HT-29 (cell line): ENCODE data around the gene PTPN6. TPM values are rescaled to one million over a fixed set of nuclear protein-coding genes. Genes with fewer than 3 reads are reported as not detected.
"Not testable (repeated sequence)": the region's sequence is repeated elsewhere in the genome, so short reads cannot be mapped to it uniquely, and the experiment has no call there.

Experiments
- DNase-seq: peaks from one replicate; pipeline ENCODE4 v3.0.0-alpha.2; 2015; ENCODE audit warnings: low spot score
- total RNA-seq: library from RNA; depleted of rRNA; stranded (reverse); fragments of >200 nt; shearing (Covaris generic); gene quantifications from 2 replicates; pipeline ENCODE4 v1.2.3, GENCODE V29; 2014; rRNA removed

The PTPN6 gene
- total RNA-seq = 29.2 and 35.2 TPM in 2 replicates

DNA sequence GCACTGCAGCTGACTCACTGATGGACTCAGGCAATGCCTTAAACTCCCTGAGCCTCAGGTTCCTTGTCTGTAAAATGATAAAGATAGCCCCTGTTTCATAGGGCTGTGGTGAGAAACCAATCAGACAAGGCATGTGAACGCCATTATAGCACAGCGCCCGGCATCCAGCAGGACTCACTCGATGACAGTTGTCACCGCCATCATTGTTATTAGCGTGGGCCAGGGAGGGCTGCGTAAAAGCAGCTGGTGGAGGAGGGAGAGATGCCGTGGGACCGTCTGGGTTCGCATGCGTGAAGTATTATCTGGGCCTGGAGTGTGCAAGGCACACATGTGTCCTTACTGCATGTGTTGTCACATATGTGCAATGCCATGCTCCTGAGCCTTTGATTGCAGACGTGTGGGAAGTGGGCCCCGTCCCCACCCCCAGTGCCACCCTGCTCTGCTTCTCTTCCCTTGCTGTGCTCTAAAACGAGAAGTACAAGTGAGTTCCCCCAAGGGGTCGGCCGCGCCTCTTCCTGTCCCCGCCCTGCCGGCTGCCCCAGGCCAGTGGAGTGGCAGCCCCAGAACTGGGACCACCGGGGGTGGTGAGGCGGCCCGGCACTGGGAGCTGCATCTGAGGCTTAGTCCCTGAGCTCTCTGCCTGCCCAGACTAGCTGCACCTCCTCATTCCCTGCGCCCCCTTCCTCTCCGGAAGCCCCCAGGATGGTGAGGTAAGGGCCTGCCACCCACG lies at the start of gene PTPN6:
PTPN6 (plus strand) TSS at position 546 of the 730 bp plus-strand sequence; CDS start at position 703, 157 bp downstream.
- DNase-seq = no peak

DNA sequence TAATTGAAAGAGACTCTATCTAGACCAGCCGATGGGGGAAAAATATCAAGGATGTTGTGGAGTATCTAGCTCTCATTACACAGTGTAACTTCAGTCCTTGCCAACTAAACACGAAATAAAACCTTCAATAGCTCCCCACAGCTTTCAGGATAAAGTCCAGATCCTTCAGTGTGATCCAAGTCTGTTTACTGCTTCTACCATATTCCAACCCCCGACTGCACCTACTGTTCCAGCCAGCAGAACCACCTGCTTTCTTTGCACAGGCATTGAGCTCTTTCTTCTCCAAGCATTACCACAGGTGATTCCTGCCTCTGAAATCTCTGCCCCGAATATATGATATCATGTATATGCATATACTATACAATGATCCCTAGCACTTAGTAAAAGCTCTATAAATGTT lies 48.7 kb upstream of the PTPN6 start:
- no peak for DNase-seq

DNA sequence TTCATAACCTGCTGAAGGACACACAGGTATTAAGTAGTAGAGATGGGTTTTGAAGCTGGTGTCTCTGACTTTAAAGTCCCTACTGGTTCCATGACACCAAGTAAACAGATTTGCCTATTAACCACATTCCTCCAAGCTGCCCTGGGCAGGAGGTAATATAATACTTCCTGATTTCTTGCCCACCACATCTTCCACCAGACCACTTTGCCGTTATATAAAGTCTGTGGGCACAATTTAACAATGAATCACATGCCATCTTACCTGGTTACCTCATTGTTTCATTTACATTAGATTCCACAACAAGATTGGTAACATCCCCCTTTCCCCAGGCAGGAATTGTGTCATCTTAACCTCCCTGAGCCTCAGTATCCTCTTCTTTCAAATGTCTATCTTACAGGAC lies 47.4 kb upstream of the PTPN6 start:
- no peak for DNase-seq

DNA sequence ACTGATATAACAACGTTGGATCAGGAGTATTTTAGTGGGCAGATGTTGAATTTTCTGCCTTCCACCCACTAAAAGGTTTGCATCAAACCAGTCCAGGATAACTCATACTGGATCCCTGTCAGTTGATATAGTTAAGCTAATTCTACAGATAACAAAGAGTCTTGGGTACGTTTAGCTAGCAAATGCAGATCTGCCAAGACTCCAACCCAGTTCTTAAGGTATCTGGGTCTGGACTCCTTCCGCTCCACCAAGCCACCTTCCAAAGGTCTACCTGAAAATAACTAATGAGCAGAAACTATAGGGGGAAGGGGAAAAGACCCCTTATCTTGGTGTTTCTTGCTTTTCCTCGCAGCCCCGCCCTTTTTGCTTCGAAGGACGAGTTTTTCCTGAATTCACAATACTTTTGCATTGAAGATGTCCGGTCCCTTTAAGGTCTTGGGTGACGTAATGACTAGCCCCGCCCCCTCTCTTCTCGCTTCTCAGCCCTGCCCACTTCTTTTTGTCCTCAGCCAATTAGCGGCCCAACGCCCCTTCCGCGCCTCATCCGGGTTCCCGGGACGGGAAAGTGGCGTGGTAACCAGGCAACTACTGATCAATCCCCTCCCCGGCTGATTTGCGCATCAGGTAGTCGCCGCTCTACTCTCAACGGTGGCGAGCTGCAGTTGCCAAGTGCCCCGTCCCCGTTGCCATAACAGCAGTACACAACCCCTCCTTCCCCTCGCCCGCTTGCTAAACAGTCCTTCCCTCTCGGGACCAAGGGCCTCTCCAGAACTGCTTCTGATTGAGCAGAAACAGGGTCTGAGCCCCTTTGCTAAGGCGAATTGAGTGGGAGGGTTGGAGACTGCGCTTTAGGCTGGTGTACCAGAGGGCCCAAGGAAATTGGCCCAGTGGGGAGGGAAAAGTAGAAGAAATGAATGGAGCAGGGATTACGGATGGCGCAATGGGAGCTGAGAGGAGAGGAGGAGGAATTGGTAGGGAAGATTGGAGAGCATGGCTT lies 46.6 kb upstream of the PTPN6 start, which contains the start of gene LRRC23:
LRRC23 (plus strand) TSS at position 543 of the 997 bp plus-strand sequence. CDS start 812 bp downstream, outside the sequence.
- peak; percentile 97 for DNase-seq

DNA sequence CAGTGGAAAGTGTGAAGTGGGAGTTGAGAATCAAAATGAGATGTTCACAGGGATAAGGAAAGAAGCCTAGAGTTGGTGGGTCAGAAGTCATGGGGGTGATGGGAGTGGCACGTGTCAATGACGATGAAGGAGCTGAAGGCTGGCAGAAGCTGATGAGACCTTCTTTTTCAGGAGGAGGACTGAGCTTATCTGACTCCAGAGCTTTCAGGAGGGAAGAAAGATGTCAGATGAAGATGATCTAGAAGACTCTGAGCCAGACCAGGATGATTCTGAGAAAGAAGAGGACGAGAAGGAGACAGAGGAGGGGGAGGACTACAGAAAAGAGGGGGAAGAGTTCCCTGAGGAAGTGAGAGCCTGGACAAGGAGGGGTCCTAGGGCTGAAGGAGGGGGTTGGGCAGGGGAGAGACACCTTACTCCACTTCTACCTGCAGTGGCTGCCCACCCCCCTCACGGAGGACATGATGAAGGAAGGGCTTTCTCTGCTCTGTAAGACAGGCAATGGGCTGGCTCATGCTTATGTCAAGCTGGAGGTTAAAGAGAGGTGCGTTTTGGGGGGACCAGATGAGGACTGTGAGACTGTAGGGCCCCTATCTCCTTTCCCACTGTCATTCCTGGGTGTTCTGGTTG lies 45.6 kb upstream of the PTPN6 start:
- no peak for DNase-seq

DNA sequence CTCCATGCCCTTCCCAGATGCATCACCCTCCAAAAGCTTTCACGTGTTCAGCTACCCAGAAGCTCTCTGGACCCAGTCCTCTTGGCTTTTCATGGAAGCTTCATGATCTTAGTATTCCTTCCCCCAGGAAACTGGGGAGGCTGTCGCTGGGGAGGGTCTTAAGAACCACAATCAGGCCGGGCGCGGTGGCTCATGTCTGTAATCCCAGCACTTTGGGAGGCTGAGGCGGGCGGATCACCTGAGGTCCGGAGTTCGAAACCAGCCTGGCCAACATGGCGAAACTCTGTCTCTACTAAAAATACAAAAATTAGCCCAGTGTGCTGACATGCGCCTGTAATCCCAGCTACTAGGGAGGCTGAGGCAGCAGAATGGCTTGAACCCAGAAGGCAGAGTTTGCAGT lies 43.0 kb upstream of the PTPN6 start:
- DNase-seq = not testable (repeated sequence)

DNA sequence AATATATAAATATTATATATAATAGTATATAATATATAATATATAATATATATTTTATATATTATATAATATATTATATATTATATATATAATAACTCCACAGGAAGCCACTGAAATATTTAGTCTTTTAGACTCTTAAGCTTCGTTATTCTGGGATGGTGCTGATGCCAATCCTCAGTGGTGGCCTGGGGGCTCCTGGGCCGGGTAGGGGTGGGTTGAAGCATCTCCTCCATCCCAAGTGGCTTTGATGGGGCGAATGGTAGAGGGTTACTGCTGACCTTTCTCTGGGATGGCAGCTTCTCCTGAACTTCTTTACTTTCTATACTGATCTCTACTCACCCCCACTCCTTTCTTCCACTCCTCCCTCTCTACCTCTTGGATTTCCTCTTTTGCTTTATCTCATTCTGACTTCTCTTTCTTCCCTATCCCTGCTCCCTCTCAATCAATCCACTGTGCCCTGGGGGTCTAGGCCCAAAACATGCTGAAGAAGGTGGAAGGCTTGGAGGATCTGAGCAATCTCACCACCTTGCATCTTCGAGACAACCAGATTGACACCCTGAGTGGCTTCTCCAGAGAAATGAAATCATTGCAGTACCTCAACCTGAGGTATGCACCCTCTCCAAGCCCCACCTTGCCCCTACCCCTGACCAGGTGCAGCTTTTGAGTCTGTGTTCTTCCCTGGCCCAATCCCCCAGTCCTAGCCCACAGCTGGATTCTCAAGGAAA lies 41.6 kb upstream of the PTPN6 start:
- DNase-seq = no peak

DNA sequence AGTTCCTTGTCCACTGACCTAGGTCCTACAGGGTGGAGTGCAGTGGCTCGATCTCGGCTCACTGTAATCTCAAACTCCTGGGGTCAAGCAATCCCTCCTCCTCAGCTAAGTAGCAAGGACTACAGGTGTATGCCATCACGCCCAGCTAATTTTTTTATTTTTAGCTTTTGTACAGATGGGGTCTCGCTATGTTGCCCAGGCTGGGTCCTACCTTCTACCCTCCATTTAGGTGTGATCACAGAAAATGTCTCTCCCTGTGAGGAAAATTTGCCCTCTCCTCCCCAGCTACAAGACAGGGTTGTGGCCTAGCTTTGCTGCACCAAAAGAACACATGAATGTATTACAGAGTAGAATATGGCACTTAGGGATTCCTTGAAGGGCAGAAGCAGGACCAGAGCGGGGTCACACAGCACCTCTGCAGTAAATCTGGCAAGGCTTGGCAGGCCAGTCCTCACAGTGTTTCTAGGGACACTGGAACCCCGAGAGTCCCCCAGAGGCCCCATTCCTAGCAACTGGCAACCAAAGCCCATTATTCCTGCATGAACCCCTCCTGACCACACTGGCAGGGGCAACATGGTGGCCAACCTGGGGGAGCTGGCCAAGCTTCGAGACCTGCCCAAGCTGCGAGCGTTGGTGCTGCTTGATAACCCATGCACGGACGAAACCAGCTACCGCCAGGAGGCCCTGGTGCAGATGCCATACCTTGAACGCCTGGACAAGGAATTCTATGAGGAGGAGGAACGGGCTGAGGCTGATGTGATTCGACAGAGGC lies 38.8 kb upstream of the PTPN6 start:
- DNase-seq = no peak

DNA sequence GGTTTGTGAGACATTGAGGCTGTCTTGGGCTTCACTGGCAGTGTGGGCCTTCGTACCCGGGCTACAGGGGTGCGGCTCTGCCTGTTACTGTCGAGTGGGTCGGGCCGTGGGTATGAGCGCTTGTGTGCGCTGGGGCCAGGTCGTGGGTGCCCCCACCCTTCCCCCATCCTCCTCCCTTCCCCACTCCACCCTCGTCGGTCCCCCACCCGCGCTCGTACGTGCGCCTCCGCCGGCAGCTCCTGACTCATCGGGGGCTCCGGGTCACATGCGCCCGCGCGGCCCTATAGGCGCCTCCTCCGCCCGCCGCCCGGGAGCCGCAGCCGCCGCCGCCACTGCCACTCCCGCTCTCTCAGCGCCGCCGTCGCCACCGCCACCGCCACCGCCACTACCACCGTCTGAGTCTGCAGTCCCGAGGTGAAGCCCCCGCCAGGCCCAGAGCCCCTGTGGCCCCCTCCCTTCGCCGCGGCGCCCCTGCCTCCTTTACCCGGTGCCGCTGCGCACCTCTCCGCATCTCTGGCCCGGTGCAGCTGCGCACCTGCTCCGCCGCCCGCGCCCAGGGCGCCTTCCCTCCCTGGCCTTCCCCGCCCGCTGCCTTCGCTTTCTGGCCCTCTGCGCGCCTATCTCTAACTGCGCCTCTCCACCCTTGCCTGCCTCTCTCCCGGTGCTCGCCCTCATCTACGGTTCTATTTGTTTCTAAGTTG lies 36.8 kb upstream of the PTPN6 start, which contains the start of gene ENO2:
ENO2 (plus strand) TSS at position 335 of the 701 bp plus-strand sequence. CDS start 1,253 bp downstream, outside the sequence.
- peak; percentile 48 for DNase-seq

DNA sequence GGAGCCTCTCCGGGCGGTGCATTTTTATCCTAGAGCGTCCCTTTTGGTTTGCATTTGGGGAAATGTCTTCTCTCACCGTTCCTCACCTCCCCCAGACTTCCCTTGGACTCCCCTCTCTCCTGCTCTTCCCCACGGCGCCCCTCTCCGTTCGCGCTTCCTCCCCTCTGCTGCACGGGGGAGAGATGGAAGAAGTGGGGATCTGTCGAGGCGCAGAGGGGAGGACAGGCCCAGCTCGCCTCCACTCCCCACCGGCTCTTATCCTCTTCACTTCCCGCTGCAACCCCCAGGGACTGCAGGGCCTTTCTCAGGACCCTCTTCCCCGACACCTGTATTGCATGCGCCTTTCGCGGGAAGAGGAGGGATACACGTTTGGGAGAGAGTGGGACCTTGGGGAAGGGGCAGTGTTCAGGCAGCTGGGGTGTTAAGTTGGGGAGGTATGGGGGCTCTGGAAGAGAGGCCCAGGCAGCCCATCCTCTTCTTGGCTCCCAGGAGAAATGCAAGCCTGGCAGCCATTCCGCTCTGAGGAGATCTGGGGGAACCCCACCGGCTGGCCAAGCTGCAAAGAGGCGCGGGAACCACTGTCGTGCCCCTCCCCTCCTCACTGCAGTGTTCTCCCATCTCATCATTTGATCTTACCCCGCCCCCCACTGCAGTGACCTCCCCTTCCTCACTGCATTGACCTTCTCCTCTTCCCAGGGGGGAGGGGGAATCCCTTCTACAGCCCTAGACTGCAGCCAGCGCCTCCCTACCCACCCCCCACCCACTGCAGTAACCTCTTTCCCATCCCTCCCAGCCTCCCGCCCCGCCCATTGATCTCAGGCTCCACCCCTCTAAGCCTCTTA lies 36.0 kb upstream of the PTPN6 start:
- no peak for DNase-seq

DNA sequence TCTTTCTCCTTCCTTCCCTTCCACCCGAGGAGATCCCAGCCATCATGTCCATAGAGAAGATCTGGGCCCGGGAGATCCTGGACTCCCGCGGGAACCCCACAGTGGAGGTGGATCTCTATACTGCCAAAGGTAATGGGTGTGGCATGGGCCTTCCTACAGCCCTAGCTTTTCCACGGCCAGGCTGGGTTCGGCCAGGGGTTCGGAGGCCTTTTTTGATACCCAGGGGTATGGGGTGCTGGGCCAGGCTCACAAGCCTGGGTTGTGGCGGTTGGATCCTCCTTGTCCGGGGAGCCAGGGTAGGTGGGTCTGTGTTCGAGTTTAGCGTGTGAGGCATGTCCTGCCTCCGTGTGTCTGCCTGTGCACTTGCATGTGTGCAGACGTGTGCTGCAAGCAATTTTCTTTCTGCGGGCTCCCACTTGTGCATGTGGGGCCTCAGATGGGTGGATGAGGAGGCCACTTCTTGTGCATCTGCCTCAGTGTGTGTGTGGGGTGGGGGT lies 35.3 kb upstream of the PTPN6 start:
- no peak for DNase-seq

DNA sequence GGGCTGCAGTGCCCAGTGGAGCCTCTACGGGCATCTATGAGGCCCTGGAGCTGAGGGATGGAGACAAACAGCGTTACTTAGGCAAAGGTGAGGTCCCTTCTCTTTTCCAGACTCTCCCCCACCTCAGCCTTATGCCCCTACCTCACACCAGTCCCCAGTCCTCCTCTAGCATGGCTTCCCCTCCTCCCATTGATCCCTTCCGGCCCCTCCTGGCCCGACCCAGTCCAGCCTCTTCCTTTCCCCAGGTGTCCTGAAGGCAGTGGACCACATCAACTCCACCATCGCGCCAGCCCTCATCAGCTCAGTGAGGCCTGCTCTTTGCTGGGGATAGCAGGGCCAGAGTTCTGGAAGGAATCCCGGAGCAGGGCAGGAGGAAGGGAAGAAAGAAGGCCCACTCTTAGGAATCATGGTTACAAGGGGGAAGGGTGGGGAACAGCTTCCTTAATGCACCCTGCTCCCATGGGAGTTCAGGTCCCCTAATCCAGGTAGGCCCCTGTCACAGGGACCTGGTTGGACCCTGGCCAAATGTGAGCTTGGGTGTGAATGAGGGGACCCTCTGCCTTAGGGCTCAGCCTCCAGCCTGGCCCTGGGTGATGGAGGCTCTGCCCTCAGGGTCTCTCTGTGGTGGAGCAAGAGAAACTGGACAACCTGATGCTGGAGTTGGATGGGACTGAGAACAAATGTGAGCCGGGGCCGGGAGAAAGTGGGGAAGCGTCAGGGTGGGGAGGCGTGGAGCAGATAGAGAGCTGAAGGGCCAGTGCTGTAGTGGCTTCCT lies 34.5 kb upstream of the PTPN6 start:
- DNase-seq = no peak

DNA sequence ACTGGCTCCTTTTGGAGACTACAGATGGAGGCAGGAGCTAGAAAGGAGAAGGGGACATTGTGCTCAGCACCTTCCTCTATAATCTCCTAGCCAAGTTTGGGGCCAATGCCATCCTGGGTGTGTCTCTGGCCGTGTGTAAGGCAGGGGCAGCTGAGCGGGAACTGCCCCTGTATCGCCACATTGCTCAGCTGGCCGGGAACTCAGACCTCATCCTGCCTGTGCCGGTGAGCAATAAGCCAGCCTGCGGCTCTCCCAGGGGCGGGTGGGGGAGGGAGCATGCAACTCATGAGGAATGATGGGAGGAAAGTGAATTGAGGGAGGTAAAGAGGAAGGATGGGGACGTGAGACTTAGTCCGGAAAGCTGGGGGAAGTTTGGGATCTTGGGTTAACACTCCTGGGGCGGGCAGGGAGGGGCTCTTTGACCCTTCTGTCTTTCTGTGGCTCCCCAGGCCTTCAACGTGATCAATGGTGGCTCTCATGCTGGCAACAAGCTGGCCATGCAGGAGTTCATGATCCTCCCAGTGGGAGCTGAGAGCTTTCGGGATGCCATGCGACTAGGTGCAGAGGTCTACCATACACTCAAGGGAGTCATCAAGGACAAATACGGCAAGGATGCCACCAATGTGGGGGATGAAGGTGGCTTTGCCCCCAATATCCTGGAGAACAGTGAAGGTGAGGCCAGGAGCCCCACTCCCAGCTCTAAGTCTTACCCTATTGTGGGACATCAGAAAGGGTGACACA lies 33.5 kb upstream of the PTPN6 start:
- DNase-seq = no peak

DNA sequence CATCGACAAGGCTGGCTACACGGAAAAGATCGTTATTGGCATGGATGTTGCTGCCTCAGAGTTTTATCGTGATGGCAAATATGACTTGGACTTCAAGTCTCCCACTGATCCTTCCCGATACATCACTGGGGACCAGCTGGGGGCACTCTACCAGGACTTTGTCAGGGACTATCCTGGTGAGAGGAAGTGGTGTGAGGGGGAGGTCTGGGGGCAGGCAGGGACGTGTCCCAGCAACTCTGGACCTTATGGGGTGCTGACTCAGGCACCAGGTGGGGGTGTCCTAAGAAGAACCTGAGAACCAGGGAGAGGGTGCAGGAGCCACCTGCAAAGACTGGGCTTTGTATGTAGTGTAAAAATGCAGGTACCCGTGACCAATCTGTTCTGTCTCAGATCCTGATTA lies 31.6 kb upstream of the PTPN6 start:
- no peak for DNase-seq

DNA sequence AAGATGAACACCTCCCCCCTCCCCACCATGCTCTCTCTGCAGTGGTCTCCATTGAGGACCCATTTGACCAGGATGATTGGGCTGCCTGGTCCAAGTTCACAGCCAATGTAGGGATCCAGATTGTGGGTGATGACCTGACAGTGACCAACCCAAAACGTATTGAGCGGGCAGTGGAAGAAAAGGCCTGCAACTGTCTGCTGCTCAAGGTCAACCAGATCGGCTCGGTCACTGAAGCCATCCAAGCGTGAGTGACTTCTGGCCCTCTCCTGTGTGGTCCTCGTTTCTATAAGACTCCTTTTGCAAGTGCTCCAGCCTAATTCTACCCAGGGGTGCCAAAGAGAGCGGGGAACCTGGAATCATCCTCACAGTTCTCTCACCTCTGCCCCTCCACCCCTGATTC lies 29.6 kb upstream of the PTPN6 start:
- DNase-seq = no peak

DNA sequence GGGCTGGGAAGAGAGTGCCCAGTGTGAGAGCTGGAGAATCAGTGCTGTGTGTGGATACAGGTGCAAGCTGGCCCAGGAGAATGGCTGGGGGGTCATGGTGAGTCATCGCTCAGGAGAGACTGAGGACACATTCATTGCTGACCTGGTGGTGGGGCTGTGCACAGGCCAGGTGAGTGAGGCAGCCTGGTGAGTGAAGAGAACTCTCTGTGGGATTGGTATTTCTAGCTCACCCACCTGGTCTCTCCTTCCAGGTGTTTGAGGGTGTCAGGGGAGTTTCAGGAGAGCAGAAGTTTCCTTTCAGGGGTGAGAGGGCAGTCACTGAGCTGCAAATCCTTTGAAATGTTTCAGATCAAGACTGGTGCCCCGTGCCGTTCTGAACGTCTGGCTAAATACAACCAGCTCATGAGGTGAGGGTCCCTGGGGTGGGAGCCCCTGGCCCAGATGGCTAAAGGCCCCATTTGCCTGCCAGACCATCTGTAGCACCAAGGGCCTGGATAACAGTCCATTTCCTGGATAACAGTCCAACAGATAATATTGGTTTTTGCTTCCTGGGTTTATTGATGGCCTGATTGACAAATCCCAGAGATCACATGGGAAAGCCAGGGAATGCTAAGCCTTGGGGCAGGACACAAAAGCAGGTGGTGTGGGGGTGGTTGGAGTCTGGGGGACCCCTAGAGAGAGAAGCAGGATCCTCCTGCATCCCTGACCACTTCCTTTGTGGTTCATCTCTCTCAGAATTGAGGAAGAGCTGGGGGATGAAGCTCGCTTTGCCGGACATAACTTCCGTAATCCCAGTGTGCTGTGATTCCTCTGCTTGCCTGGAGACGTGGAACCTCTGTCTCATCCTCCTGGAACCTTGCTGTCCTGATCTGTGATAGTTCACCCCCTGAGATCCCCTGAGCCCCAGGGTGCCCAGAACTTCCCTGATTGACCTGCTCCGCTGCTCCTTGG lies 28.9 kb upstream of the PTPN6 start:
- no peak for DNase-seq
